GM23338 (cell line): ENCODE measurements around the gene KCNK5.

Source experiments
- CREB1 ChIP-seq: fragments of 250-450 bp; sonication (Bioruptor Pico); IDR thresholded peaks from 2 replicates; pipeline ENCODE4 v1.5.0; 2020; ENCODE audit warnings: low read depth, mild to moderate bottlenecking, moderate library complexity
- EZH2 ChIP-seq: fragments of 200-600 bp; sonication (generic); IDR thresholded peaks from one replicate; pipeline ENCODE4 v1.8.0; 2017; ENCODE audit warnings: antibody characterized with exemption, mild to moderate bottlenecking, low read depth; ENCODE audit not compliant: unreplicated experiment
- EZH2phosphoT487 ChIP-seq: fragments of 200-600 bp; sonication (generic); IDR thresholded peaks from one replicate; pipeline ENCODE4 v1.8.1; 2018; ENCODE audit warnings: antibody characterized with exemption; ENCODE audit not compliant: unreplicated experiment
- JUNB ChIP-seq: IDR thresholded peaks from one replicate; pipeline ENCODE4 v1.6.1; 2016; ENCODE audit warnings: antibody characterized with exemption; ENCODE audit not compliant: unreplicated experiment
- NANOG ChIP-seq: IDR thresholded peaks from 2 replicates; pipeline ENCODE4 v1.6.1; 2016; ENCODE audit warnings: antibody characterized with exemption, borderline replicate concordance
- POLR2AphosphoS5 ChIP-seq: IDR thresholded peaks from 2 replicates; pipeline ENCODE4 v1.6.1; 2016; ENCODE audit warnings: antibody characterized with exemption, low read depth
- STAT1 ChIP-seq: IDR thresholded peaks from one replicate; pipeline ENCODE4 v1.6.1; 2016; ENCODE audit warnings: antibody characterized with exemption; ENCODE audit not compliant: unreplicated experiment
- ZNF114 ChIP-seq: fragments of 250-450 bp; sonication (Bioruptor Pico); IDR thresholded peaks from 2 replicates; pipeline ENCODE4 v1.5.0; 2020; ENCODE audit warnings: mild to moderate bottlenecking, moderate library complexity
- ZNF331 ChIP-seq: fragments of 250-450 bp; sonication (Bioruptor Pico); IDR thresholded peaks from 2 replicates; pipeline ENCODE4 v1.5.0; 2020; ENCODE audit warnings: low read depth, mild to moderate bottlenecking, moderate library complexity
- TF ChIP-seq, protein P1 (sequence below), 2 experiments: fragments of 200-600 bp in 1 of 2; sonication (generic) in 1 of 2; conservative IDR thresholded peaks; 2 replicates each; pipeline versions ENCODE4 v1.5.1 to v1.6.1; 2016 to 2017; ENCODE audit warnings: antibody characterized with exemption in 2 of 2, low read depth in 2 of 2, mild to moderate bottlenecking in 2 of 2, moderate library complexity in 1 of 2
- TF ChIP-seq, protein P2 (sequence below): IDR thresholded peaks from one replicate; pipeline ENCODE4 v1.6.1; 2018; ENCODE audit warnings: antibody characterized with exemption; ENCODE audit not compliant: unreplicated experiment
- TF ChIP-seq, protein P3 (sequence below): IDR thresholded peaks from 2 replicates; pipeline ENCODE4 v1.6.1; 2016; ENCODE audit warnings: antibody characterized with exemption
- TF ChIP-seq, protein P4 (sequence below): fragments of 250-450 bp; sonication (Bioruptor Pico); IDR thresholded peaks from 2 replicates; pipeline ENCODE4 v1.5.0; 2020; ENCODE audit warnings: mild to moderate bottlenecking, moderate library complexity

DNA sequence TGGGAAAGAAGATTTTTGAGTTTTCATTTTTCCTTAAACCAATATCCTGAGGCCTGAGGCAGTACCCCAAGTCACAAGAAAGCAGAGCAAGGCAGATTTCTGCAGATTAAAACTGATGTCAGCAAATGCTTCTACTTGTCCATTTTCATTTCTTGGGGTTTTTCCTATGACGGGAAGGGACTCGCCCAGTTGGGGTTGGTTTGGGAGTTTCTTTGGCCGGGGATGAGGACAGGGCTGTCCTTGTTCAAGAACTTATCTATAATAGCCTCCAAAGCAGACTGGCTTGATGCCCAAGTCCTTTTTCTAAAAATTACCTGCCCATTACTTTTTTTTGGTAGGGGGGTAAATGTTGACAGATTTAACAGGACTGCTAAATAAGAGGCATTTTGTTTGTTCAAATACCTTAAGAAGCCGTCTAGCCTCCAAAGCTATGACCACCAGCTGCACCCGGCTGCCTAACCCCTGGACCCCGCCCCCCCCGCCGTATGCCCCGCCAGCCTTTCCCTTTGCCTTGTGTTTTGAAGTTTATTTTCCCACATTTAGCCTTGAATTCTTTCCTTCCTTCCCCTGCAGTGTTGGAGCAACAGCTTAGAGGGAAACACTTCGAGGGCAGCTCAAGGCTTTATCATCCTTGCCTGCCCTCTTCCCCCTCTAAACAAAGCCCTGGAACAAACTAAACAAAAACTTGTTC is 2.5 kb downstream of the KCNK5 start:
- TF ChIP-seq, protein P1, sequence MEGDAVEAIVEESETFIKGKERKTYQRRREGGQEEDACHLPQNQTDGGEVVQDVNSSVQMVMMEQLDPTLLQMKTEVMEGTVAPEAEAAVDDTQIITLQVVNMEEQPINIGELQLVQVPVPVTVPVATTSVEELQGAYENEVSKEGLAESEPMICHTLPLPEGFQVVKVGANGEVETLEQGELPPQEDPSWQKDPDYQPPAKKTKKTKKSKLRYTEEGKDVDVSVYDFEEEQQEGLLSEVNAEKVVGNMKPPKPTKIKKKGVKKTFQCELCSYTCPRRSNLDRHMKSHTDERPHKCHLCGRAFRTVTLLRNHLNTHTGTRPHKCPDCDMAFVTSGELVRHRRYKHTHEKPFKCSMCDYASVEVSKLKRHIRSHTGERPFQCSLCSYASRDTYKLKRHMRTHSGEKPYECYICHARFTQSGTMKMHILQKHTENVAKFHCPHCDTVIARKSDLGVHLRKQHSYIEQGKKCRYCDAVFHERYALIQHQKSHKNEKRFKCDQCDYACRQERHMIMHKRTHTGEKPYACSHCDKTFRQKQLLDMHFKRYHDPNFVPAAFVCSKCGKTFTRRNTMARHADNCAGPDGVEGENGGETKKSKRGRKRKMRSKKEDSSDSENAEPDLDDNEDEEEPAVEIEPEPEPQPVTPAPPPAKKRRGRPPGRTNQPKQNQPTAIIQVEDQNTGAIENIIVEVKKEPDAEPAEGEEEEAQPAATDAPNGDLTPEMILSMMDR (conservative IDR thresholded peaks at IDR 0.05; ENCODE audit: low read depth in 2 of 2), result no peak
- TF ChIP-seq EZH2 (no peak), EZH2phosphoT487 (no peak), POLR2AphosphoS5 (no peak), ZNF331 (no peak), CREB1 (CRISPR knock-in tag) (no peak), STAT1 (no peak), ZNF114 (CRISPR knock-in tag) (no peak), NANOG (no peak), JUNB (no peak)
- TF ChIP-seq, protein P2, sequence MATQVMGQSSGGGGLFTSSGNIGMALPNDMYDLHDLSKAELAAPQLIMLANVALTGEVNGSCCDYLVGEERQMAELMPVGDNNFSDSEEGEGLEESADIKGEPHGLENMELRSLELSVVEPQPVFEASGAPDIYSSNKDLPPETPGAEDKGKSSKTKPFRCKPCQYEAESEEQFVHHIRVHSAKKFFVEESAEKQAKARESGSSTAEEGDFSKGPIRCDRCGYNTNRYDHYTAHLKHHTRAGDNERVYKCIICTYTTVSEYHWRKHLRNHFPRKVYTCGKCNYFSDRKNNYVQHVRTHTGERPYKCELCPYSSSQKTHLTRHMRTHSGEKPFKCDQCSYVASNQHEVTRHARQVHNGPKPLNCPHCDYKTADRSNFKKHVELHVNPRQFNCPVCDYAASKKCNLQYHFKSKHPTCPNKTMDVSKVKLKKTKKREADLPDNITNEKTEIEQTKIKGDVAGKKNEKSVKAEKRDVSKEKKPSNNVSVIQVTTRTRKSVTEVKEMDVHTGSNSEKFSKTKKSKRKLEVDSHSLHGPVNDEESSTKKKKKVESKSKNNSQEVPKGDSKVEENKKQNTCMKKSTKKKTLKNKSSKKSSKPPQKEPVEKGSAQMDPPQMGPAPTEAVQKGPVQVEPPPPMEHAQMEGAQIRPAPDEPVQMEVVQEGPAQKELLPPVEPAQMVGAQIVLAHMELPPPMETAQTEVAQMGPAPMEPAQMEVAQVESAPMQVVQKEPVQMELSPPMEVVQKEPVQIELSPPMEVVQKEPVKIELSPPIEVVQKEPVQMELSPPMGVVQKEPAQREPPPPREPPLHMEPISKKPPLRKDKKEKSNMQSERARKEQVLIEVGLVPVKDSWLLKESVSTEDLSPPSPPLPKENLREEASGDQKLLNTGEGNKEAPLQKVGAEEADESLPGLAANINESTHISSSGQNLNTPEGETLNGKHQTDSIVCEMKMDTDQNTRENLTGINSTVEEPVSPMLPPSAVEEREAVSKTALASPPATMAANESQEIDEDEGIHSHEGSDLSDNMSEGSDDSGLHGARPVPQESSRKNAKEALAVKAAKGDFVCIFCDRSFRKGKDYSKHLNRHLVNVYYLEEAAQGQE, result no peak
- TF ChIP-seq, protein P3, sequence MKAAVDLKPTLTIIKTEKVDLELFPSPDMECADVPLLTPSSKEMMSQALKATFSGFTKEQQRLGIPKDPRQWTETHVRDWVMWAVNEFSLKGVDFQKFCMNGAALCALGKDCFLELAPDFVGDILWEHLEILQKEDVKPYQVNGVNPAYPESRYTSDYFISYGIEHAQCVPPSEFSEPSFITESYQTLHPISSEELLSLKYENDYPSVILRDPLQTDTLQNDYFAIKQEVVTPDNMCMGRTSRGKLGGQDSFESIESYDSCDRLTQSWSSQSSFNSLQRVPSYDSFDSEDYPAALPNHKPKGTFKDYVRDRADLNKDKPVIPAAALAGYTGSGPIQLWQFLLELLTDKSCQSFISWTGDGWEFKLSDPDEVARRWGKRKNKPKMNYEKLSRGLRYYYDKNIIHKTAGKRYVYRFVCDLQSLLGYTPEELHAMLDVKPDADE, result no peak
- TF ChIP-seq, protein P4, sequence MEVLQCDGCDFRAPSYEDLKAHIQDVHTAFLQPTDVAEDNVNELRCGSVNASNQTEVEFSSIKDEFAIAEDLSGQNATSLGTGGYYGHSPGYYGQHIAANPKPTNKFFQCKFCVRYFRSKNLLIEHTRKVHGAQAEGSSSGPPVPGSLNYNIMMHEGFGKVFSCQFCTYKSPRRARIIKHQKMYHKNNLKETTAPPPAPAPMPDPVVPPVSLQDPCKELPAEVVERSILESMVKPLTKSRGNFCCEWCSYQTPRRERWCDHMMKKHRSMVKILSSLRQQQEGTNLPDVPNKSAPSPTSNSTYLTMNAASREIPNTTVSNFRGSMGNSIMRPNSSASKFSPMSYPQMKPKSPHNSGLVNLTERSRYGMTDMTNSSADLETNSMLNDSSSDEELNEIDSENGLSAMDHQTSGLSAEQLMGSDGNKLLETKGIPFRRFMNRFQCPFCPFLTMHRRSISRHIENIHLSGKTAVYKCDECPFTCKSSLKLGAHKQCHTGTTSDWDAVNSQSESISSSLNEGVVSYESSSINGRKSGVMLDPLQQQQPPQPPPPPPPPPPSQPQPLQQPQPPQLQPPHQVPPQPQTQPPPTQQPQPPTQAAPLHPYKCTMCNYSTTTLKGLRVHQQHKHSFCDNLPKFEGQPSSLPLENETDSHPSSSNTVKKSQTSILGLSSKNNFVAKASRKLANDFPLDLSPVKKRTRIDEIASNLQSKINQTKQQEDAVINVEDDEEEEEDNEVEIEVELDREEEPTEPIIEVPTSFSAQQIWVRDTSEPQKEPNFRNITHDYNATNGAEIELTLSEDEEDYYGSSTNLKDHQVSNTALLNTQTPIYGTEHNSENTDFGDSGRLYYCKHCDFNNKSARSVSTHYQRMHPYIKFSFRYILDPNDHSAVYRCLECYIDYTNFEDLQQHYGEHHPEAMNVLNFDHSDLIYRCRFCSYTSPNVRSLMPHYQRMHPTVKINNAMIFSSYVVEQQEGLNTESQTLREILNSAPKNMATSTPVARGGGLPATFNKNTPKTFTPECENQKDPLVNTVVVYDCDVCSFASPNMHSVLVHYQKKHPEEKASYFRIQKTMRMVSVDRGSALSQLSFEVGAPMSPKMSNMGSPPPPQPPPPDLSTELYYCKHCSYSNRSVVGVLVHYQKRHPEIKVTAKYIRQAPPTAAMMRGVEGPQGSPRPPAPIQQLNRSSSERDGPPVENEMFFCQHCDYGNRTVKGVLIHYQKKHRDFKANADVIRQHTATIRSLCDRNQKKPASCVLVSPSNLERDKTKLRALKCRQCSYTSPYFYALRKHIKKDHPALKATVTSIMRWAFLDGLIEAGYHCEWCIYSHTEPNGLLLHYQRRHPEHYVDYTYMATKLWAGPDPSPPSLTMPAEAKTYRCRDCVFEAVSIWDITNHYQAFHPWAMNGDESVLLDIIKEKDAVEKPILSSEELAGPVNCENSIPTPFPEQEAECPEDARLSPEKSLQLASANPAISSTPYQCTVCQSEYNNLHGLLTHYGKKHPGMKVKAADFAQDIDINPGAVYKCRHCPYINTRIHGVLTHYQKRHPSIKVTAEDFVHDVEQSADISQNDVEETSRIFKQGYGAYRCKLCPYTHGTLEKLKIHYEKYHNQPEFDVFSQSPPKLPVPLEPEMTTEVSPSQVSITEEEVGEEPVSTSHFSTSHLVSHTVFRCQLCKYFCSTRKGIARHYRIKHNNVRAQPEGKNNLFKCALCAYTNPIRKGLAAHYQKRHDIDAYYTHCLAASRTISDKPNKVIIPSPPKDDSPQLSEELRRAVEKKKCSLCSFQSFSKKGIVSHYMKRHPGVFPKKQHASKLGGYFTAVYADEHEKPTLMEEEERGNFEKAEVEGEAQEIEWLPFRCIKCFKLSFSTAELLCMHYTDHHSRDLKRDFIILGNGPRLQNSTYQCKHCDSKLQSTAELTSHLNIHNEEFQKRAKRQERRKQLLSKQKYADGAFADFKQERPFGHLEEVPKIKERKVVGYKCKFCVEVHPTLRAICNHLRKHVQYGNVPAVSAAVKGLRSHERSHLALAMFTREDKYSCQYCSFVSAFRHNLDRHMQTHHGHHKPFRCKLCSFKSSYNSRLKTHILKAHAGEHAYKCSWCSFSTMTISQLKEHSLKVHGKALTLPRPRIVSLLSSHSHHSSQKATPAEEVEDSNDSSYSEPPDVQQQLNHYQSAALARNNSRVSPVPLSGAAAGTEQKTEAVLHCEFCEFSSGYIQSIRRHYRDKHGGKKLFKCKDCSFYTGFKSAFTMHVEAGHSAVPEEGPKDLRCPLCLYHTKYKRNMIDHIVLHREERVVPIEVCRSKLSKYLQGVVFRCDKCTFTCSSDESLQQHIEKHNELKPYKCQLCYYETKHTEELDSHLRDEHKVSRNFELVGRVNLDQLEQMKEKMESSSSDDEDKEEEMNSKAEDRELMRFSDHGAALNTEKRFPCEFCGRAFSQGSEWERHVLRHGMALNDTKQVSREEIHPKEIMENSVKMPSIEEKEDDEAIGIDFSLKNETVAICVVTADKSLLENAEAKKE, result no peak
